Nephron (organoid): ENCODE results near the gene ATMIN.

Experiments used
- H3K27ac Mint-ChIP-seq, 3 experiments: 2 replicates each; pipeline ENCODE4 v1.8.0; 2020; ENCODE audit warnings: mixed read lengths in 3 of 3, mild to moderate bottlenecking in 2 of 3, moderate library complexity in 1 of 3
- H3K27me3 Mint-ChIP-seq: 2 replicates; pipeline ENCODE4 v1.8.0; 2021; ENCODE audit warnings: low read depth, mild to moderate bottlenecking, moderate library complexity, mixed read lengths
- H3K36me3 Mint-ChIP-seq: 2 replicates; pipeline ENCODE4 v1.8.0; 2020; ENCODE audit warnings: low read depth, mixed read lengths
- H3K4me1 Mint-ChIP-seq: 2 replicates; pipeline ENCODE4 v1.8.0; 2020; ENCODE audit warnings: mixed read lengths
- H3K4me3 Mint-ChIP-seq, 3 experiments: 2 replicates each; pipeline ENCODE4 v1.8.0; 2020; ENCODE audit warnings: mild to moderate bottlenecking in 3 of 3, mixed read lengths in 3 of 3, moderate library complexity in 2 of 3
- H3K9me3 Mint-ChIP-seq: 2 replicates; pipeline ENCODE4 v1.8.0; 2020; ENCODE audit warnings: mixed read lengths
- TF ChIP-seq, protein P1 (sequence below), 3 experiments: fragments of 200-600 bp; sonication (generic); IDR thresholded peaks; one replicate each; pipeline ENCODE4 v1.5.0; 2021; ENCODE audit warnings: antibody characterized with exemption in 3 of 3; ENCODE audit not compliant: unreplicated experiment in 3 of 3

ATMIN gene

DNA sequence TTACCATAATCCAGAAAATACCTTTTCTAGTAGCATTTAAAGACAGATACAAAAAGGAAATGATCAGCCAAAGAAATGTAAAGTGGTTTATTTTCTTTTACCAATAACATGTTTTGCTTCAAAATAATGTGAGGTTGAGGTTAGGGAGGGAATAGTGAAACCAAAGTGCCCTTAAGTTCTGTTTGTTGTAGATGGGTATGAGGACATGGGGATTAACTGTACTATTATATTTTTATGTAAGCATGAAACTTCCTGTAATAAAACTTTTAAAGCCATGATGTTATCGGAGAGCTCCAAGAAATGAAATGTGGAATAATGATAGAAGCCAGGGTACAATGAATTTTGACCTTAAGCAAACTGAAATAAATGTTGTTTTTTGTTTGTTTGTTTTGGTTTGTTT is 31.5 kb downstream of the ATMIN start:
- Mint-ChIP-seq H3K36me3 (no peaks in the 10 kb centered on the region), H3K27me3 (no peaks in the 10 kb centered on the region), H3K4me3 (no peak overlapping the region), H3K9me3 (no peaks in the 10 kb centered on the region), H3K27ac (no peak overlapping the region), H3K4me1 (no peaks in the 10 kb centered on the region)
- TF ChIP-seq, protein P1, sequence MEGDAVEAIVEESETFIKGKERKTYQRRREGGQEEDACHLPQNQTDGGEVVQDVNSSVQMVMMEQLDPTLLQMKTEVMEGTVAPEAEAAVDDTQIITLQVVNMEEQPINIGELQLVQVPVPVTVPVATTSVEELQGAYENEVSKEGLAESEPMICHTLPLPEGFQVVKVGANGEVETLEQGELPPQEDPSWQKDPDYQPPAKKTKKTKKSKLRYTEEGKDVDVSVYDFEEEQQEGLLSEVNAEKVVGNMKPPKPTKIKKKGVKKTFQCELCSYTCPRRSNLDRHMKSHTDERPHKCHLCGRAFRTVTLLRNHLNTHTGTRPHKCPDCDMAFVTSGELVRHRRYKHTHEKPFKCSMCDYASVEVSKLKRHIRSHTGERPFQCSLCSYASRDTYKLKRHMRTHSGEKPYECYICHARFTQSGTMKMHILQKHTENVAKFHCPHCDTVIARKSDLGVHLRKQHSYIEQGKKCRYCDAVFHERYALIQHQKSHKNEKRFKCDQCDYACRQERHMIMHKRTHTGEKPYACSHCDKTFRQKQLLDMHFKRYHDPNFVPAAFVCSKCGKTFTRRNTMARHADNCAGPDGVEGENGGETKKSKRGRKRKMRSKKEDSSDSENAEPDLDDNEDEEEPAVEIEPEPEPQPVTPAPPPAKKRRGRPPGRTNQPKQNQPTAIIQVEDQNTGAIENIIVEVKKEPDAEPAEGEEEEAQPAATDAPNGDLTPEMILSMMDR (IDR thresholded peaks at IDR 0.05; ENCODE audit: unreplicated experiment in 3 of 3) = no peak

DNA sequence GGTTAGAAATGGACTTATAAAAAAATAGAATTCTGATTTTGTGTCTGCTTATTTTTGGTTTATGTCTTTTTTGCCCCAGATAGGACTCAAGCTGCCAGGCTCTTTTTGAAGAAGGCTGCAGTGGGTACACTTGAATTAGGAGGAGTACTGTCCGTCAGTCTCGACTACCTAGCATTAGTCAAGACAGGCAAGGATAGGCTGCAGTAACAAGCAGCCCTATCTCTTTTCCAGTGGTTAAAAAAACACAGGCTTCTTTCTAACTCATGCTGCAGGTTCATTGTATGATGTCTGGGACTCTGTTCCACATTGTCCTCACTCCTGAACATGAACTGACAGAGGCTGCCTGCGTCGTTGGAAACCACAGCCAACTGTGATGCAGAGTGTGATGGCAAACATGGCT is 33.4 kb downstream of the ATMIN start:
- Mint-ChIP-seq H3K4me3 (no peak overlapping the region), H3K27me3 (no peaks in the 10 kb centered on the region)

GRCh38 chr16:81070979-81071378 is 35.3 kb downstream of the ATMIN start:
- no peaks in the 10 kb centered on the region for H3K4me1 Mint-ChIP-seq
- H3K9me3 Mint-ChIP-seq = no peaks in the 10 kb centered on the region
- no peak overlapping the region for H3K27ac Mint-ChIP-seq
- H3K27me3 Mint-ChIP-seq = no peaks in the 10 kb centered on the region
- no peak overlapping the region for H3K4me3 Mint-ChIP-seq
- no peaks in the 10 kb centered on the region for H3K36me3 Mint-ChIP-seq
- TF ChIP-seq, protein P1 (IDR thresholded peaks at IDR 0.05; ENCODE audit: unreplicated experiment in 3 of 3) = no peak

More for the DNA sequence above, 33.4 kb downstream of the ATMIN start:
- H3K4me1 Mint-ChIP-seq = no peaks in the 10 kb centered on the region
- no peaks in the 10 kb centered on the region for H3K36me3 Mint-ChIP-seq
- TF ChIP-seq, protein P1 (IDR thresholded peaks at IDR 0.05; ENCODE audit: unreplicated experiment in 3 of 3) = no peak
- no peaks in the 10 kb centered on the region for H3K9me3 Mint-ChIP-seq
- no peak overlapping the region for H3K27ac Mint-ChIP-seq

- TF ChIP-seq, protein P1 (IDR thresholded peaks at IDR 0.05; ENCODE audit: unreplicated experiment in 3 of 3) = no peak
- Mint-ChIP-seq H3K4me3 (no peak overlapping the region), H3K4me1 (no peaks in the 10 kb centered on the region), H3K36me3 (no peaks in the 10 kb centered on the region), H3K27me3 (no peaks in the 10 kb centered on the region), H3K27ac (no peak overlapping the region), H3K9me3 (no peaks in the 10 kb centered on the region)
These were observed 36.2 kb downstream of the ATMIN start for GRCh38 chr16:81071805-81072204.

DNA sequence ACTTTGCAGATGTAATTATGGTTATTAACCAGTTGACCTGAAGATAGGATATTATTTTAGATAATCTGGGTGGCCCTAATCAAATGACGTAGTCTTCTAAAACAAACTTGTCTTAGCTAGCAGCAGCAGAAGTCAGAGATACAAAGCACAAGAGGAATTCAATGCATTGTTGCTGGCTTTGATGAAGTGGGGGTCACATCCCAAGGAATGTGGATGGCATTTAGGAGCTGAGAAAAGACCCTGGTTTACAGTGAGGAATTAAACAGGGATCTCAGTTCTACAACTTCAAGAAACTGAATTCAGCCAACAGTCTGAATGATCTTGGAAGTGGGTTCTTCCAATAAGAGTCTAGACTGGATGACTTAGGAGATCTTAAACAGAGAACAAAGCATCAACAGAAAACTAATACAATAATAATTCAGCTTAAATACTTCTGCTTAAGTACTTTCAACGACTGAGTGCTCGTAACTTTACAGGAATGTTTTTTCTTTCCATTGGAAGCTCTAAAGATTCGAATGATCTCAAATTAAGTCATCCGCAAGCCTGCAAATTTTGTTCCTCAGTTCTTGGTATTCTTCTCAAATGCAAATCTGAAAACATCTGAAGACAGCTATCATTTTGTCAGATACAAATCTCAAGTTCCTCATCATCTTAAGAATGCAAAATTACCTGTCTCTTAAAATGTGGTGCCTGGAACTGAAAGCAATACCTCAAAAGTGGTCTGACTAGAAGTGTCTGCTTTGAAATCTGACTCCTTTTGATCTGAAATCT is 38.1 kb downstream of the ATMIN start:
- TF ChIP-seq, protein P1 (IDR thresholded peaks at IDR 0.05; ENCODE audit: unreplicated experiment in 3 of 3) = no peak
- Mint-ChIP-seq H3K9me3 (no peaks in the 10 kb centered on the region), H3K27me3 (no peaks in the 10 kb centered on the region), H3K4me1 (no peaks in the 10 kb centered on the region), H3K4me3 (no peak overlapping the region), H3K36me3 (no peaks in the 10 kb centered on the region), H3K27ac (no peak overlapping the region)

- peaks cover under 1% of the 10 kb centered on the region for H3K36me3 Mint-ChIP-seq
- no peaks in the 10 kb centered on the region for H3K9me3 Mint-ChIP-seq
- no peak overlapping the region for H3K27ac Mint-ChIP-seq
- no peaks in the 10 kb centered on the region for H3K27me3 Mint-ChIP-seq
- TF ChIP-seq, protein P1 (IDR thresholded peaks at IDR 0.05; ENCODE audit: unreplicated experiment in 3 of 3) = no peak
- H3K4me1 Mint-ChIP-seq = no peaks in the 10 kb centered on the region
- no peak overlapping the region for H3K4me3 Mint-ChIP-seq
These were observed 41.0 kb downstream of the ATMIN start for GRCh38 chr16:81076566-81077075.
